ENCODE measurements around the gene MSANTD2. TPM values are rescaled to one million over a fixed set of nuclear protein-coding genes. Genes with fewer than 3 reads are reported as not detected.

MSANTD2 gene
- 29.5 and 32.6 TPM in 2 replicates for total RNA-seq (2014; rRNA removed)
- percentile 96 among the genes with signal in this experiment for Bru-seq, nascent RNA
- percentile 96 among the genes with signal in this experiment for BruChase-seq, experiment 1, labeled RNA remaining after a 6-hour chase
- BruChase-seq, experiment 2, labeled RNA remaining after a 2-hour chase: percentile 98 among the genes with signal in this experiment
- long read RNA-seq, transcript MSANTD2-202 (4 exons, 2,349 nt): minor isoform, 12 of 86 reads
- long read RNA-seq, transcript MSANTD2-201 (4 exons, 2,495 nt): major isoform, 24 of 86 reads
- long read RNA-seq, transcript MSANTD2-204 (3 exons, 3,086 nt): minor isoform, 15 of 86 reads
- long read RNA-seq, partial matches to known transcripts: 4 of 86 reads
- long read RNA-seq, other reads (novel, unspliced or antisense): 27 of 86 reads

- intact Hi-C loops (cut with micrococcal nuclease): loop anchor here (2.0 kb wide), 2 partner anchors 14 to 66 kb away; no protein-coding TSS in a partner anchor
- no peaks in the 10 kb centered on the region for H3K27me3 ChIP-seq (ENCODE audit: low read length)
- no TSS peak for BruUV-seq (replicated peaks)
- H3K9me3 ChIP-seq (ENCODE audit: low read length): no peaks in the 10 kb centered on the region
- H3K9ac ChIP-seq (ENCODE audit: low read length): peak within 1 kb of the TSS; percentile 90
- H3K4me1 ChIP-seq (ENCODE audit: insufficient read depth, low read length): peaks cover 39% of the 10 kb centered on the region
- TF ChIP-seq EZH2 (IDR thresholded peaks at IDR 0.05; ENCODE audit: low read length, unreplicated experiment) (no peak), CTCF (conservative IDR thresholded peaks at IDR 0.05; ENCODE audit: low read depth, low read length) (no peak), EZH2phosphoT487 (IDR thresholded peaks at IDR 0.05; ENCODE audit: borderline replicate concordance, low read length) (no peak)
- POLR2A ChIA-PET (ENCODE audit: unreplicated experiment): interaction anchor here (0.6 to 1.3 kb wide), 3 partner anchors 13 to 36 kb away, joined by 3 to 6 read pairs (median 5); no protein-coding TSS in a partner anchor
- no peaks in the 10 kb centered on the region for H3K9me2 ChIP-seq (replicated peaks; ENCODE audit: low read length)
- peak within 1 kb of the TSS; percentile 83 for H3K27ac ChIP-seq (ENCODE audit: low read length)
- DNase-seq: peak; percentile 76
- peaks cover 20% of the 10 kb centered on the region; the same call in 1 of the 2 replicates for H4K20me1 ChIP-seq (ENCODE audit: low read length)
- H3K79me2 ChIP-seq (ENCODE audit: low read length): peaks cover 54% of the 10 kb centered on the region
- CTCF ChIA-PET: interaction anchor here (4.5 kb wide), 1 partner anchor 36 kb away, joined by 48 read pairs; no protein-coding TSS in a partner anchor
- ATAC-seq: peak; percentile 77
- peak within 1 kb of the TSS; percentile 70 for H3K4me3 ChIP-seq (ENCODE audit: low read length)
- no peaks in the 10 kb centered on the region for H3K36me3 ChIP-seq (ENCODE audit: low read depth, low read length)
- H2AFZ ChIP-seq (ENCODE audit: low read length): peak within 1 kb of the TSS; percentile 92
- no peaks in the 10 kb centered on the region for H3F3A ChIP-seq (ENCODE audit: low read length, unreplicated experiment)
- H3K4me2 ChIP-seq (ENCODE audit: low read length): peak within 1 kb of the TSS; percentile 80
These were observed at the start of gene MSANTD2 for GRCh38 chr11:124800226-124800929. Gene MSANTD2 (minus strand): TSS chr11:124800406. CDS start chr11:124800380, 26 bp downstream.

DNA sequence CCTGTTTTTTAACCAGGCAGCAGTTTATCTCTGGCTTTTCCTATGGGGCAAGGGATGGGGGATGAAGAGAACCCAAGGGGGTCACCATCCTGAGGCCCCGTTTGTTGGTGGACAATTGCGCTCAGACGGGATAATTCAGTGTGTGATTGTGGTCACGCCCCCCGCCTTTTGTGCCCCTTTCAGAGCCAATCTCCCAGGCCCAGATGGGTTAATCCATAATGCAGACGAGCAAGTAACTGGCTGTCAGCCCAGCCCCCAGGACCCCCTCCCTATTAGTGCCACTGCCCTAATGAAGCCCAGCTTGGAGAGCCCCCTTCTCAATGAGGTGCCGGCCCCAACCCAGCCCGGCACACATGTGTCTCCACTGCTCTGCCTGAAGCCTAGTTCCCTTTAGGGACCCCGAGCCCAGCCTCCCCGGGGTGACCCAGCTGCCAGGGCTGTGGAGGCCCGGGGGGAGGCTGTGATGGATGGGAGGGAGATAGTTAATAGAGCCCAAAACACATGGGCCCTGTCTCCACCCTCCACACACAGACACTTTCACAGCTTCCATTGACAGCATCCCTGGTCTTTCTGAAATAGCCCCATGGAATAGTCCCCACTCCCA, 46.0 kb upstream of the MSANTD2 start:
- no peaks in the 10 kb centered on the region for H3K9me3 ChIP-seq (ENCODE audit: low read length)
- H3K4me3 ChIP-seq (ENCODE audit: low read length): no peak overlapping the region
- intact Hi-C loops (cut with micrococcal nuclease): no loop called here
- ATAC-seq (no peak), DNase-seq (no peak)
- H3K27ac ChIP-seq (ENCODE audit: low read length): no peak overlapping the region
- H3K9me2 ChIP-seq (replicated peaks; ENCODE audit: low read length): no peaks in the 10 kb centered on the region
- BruUV-seq (replicated peaks): no TSS peak
- H3K4me1 ChIP-seq (ENCODE audit: insufficient read depth, low read length): peaks cover 10% of the 10 kb centered on the region; the same call in 1 of the 2 replicates
- TF ChIP-seq CTCF (conservative IDR thresholded peaks at IDR 0.05; ENCODE audit: low read depth, low read length) (no peak), EZH2phosphoT487 (IDR thresholded peaks at IDR 0.05; ENCODE audit: borderline replicate concordance, low read length) (no peak), EZH2 (IDR thresholded peaks at IDR 0.05; ENCODE audit: low read length, unreplicated experiment) (no peak)
- ChIA-PET POLR2A (ENCODE audit: unreplicated experiment) (no interaction called here), CTCF (no interaction called here)
- H3K27me3 ChIP-seq (ENCODE audit: low read length): peaks cover 99% of the 10 kb centered on the region
- no peaks in the 10 kb centered on the region for H3F3A ChIP-seq (ENCODE audit: low read length, unreplicated experiment)
- H4K20me1 ChIP-seq (ENCODE audit: low read length): no peaks in the 10 kb centered on the region
- H3K9ac ChIP-seq (ENCODE audit: low read length): no peak overlapping the region
- no peaks in the 10 kb centered on the region for H3K36me3 ChIP-seq (ENCODE audit: low read depth, low read length)
- H3K79me2 ChIP-seq (ENCODE audit: low read length): no peaks in the 10 kb centered on the region
- H3K4me2 ChIP-seq (ENCODE audit: low read length): no peak overlapping the region
- H2AFZ ChIP-seq (ENCODE audit: low read length): no peak overlapping the region

All from PC-3 (cell line).